ENCODE measurements around the gene SMIM9.

GRCh38 chrX:154779261-154779660 lies 55.2 kb downstream of the SMIM9 start:
- no peak for TF ChIP-seq CTCF (IDR thresholded peaks at IDR 0.05; ENCODE audit: insufficient read depth, low read length)
- TF ChIP-seq POLR2AphosphoS5 (IDR thresholded peaks at IDR 0.05; ENCODE audit: low read depth): no peak
- no peak for TF ChIP-seq GABPA (IDR thresholded peaks at IDR 0.05; ENCODE audit: low read depth)

Measured in HL-60 (cell line).